IPS-18a (cell line): Measurements from ENCODE around the gene HSPA4.

Experiments used
- H3K27ac ChIP-seq: one replicate; pipeline ENCODE4 v1.5.1; 2013; ENCODE audit warnings: low read length
- H3K27me3 ChIP-seq: one replicate; pipeline ENCODE4 v1.6.1; 2013; ENCODE audit warnings: mild to moderate bottlenecking, low read length; ENCODE audit not compliant: control insufficient read depth, insufficient read depth
- H3K36me3 ChIP-seq: one replicate; pipeline ENCODE4 v1.6.1; 2013; ENCODE audit warnings: low read depth, low read length; ENCODE audit not compliant: control insufficient read depth
- H3K4me1 ChIP-seq: one replicate; pipeline ENCODE4 v1.6.1; 2013; ENCODE audit warnings: low read depth, low read length; ENCODE audit not compliant: control insufficient read depth
- H3K4me3 ChIP-seq: one replicate; pipeline ENCODE4 v1.5.1; 2013; ENCODE audit warnings: low read length
- H3K9ac ChIP-seq: one replicate; pipeline ENCODE4 v1.6.1; 2013; ENCODE audit warnings: mild to moderate bottlenecking, low read length, moderate library complexity
- H3K9me3 ChIP-seq: one replicate; pipeline ENCODE4 v1.6.1; 2013; ENCODE audit warnings: low read depth, low read length; ENCODE audit not compliant: control insufficient read depth

Gene HSPA4

DNA sequence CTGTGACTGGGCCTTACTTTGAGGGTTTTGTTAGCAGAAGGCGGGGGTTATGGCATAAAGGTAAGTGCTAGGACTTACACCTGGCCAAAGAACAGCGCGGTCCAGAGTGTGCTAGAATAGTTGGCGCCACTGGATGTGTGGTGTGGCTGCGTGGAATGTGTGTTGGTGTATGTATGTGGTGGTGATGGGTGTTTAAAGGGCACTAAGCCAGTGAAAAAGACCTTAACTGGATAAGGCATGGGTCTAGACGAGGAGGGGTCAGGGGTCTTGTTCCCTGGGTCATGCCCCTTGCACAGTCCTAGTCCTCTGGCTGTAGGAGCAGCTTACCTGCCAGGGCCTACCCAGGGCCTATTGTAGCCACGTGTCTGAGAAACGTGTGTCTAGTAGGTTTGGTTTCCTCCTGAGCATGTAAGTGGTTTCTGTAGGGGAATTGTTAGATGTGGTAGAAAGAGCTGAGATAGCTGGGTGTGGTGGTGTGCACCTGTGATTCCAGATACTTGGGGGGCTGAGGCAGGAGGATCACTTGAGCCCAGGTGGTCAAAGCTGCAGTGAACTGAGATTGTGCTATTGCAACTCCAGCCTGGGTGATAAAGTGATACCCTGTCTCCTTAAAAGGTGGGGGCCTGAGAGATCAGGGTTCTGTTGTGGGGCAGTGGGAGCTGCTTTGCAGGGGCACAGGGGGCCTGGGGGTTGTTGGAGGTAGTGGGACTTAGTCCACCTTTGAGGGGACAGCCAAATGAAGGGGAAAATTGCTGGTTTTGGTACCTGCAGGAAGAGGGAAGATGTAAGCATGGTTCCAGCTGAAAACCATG lies 55.2 kb downstream of the HSPA4 start:
- Histone ChIP-seq H3K27ac (no peak overlapping the region), H3K9ac (no peak overlapping the region), H3K27me3 (peaks cover 4% of the 10 kb centered on the region), H3K4me1 (no peaks in the 10 kb centered on the region), H3K9me3 (no peaks in the 10 kb centered on the region), H3K36me3 (peaks cover 35% of the 10 kb centered on the region), H3K4me3 (no peak overlapping the region)

GRCh38 chr5:133108481-133108921 lies 56.7 kb downstream of the HSPA4 start:
- H3K36me3 ChIP-seq: peaks cover 21% of the 10 kb centered on the region
- H3K4me1 ChIP-seq: no peaks in the 10 kb centered on the region
- H3K27ac ChIP-seq: no peak overlapping the region
- peaks cover 4% of the 10 kb centered on the region for H3K27me3 ChIP-seq
- H3K9ac ChIP-seq: no peak overlapping the region
- H3K4me3 ChIP-seq: no peak overlapping the region
- no peaks in the 10 kb centered on the region for H3K9me3 ChIP-seq

- Histone ChIP-seq H3K36me3 (peaks cover 7% of the 10 kb centered on the region), H3K9me3 (no peaks in the 10 kb centered on the region), H3K27me3 (peaks cover 4% of the 10 kb centered on the region), H3K4me1 (no peaks in the 10 kb centered on the region), H3K4me3 (no peak overlapping the region), H3K27ac (no peak overlapping the region), H3K9ac (no peak overlapping the region)
Measured at GRCh38 chr5:133109655-133110483, 58.1 kb downstream of the HSPA4 start.

- no peaks in the 10 kb centered on the region for H3K9me3 ChIP-seq
- no peak overlapping the region for H3K4me3 ChIP-seq
- no peak overlapping the region for H3K9ac ChIP-seq
- no peaks in the 10 kb centered on the region for H3K36me3 ChIP-seq
- peaks cover 4% of the 10 kb centered on the region for H3K27me3 ChIP-seq
- no peak overlapping the region for H3K27ac ChIP-seq
- no peaks in the 10 kb centered on the region for H3K4me1 ChIP-seq
Measured at GRCh38 chr5:133110709-133111108, 58.9 kb downstream of the HSPA4 start.

DNA sequence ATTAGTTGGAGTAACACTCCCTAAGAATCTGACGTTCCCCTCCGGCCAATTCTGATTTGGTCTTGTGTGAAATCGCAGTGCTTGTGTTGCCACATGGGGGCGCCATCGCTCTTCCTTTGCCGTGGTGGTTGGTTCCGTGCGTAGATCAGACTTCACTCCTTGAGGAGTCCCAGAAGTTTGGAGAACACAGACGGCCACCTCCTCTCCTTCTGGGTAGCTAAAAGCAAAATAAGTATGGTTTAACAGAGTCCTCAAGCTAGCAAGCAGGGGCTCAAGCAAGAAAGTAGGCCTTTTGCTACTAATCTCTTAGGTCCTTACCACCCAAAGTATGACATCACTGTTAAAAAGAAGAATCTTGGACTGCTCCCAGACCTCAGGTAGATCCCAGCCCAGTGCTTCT lies 59.5 kb downstream of the HSPA4 start:
- H3K36me3 ChIP-seq: no peaks in the 10 kb centered on the region
- H3K4me1 ChIP-seq: peaks cover 1% of the 10 kb centered on the region
- no peak overlapping the region for H3K27ac ChIP-seq
- no peaks in the 10 kb centered on the region for H3K9me3 ChIP-seq
- no peak overlapping the region for H3K4me3 ChIP-seq
- H3K9ac ChIP-seq: no peak overlapping the region
- H3K27me3 ChIP-seq: peaks cover 4% of the 10 kb centered on the region

DNA sequence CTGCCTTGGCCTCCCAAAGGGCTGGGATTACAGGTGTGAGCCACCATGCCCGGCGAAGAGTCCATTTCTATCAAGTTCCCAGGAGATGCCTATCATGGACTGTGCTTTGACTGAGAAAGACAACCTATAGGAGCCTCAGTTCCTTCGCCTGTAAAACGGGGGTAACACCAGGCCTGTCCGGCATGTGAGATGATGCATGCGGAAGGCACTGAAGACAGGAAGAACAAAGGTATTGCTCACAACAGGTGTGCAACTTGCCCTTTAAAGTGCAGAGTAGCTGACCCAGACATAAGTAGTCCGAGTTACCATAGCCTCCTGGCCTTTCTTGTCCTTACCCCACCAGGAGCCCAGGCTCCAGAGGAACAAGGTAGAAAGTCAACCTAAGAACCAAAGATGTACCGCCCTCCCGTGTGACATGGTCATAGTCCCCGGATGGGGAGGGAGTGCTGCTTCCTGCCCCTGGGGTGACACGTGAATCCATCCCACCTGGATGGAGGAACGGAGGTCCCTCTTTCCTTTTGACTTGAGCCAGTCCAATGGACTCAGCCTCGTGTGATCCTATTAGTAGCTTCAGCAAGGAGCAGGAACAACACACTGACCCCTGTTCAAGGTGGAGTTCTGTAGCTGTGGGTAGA lies 60.3 kb downstream of the HSPA4 start:
- Histone ChIP-seq H3K9ac (no peak overlapping the region), H3K4me3 (no peak overlapping the region), H3K27ac (no peak overlapping the region), H3K27me3 (peaks cover 4% of the 10 kb centered on the region), H3K36me3 (no peaks in the 10 kb centered on the region), H3K4me1 (peaks cover 7% of the 10 kb centered on the region), H3K9me3 (no peaks in the 10 kb centered on the region)

GRCh38 chr5:133113331-133114061 lies 61.7 kb downstream of the HSPA4 start:
- Histone ChIP-seq H3K4me3 (no peak overlapping the region), H3K27me3 (peaks cover 4% of the 10 kb centered on the region), H3K27ac (no peak overlapping the region), H3K4me1 (peaks cover 7% of the 10 kb centered on the region), H3K9me3 (no peaks in the 10 kb centered on the region), H3K36me3 (no peaks in the 10 kb centered on the region), H3K9ac (no peak overlapping the region)

DNA sequence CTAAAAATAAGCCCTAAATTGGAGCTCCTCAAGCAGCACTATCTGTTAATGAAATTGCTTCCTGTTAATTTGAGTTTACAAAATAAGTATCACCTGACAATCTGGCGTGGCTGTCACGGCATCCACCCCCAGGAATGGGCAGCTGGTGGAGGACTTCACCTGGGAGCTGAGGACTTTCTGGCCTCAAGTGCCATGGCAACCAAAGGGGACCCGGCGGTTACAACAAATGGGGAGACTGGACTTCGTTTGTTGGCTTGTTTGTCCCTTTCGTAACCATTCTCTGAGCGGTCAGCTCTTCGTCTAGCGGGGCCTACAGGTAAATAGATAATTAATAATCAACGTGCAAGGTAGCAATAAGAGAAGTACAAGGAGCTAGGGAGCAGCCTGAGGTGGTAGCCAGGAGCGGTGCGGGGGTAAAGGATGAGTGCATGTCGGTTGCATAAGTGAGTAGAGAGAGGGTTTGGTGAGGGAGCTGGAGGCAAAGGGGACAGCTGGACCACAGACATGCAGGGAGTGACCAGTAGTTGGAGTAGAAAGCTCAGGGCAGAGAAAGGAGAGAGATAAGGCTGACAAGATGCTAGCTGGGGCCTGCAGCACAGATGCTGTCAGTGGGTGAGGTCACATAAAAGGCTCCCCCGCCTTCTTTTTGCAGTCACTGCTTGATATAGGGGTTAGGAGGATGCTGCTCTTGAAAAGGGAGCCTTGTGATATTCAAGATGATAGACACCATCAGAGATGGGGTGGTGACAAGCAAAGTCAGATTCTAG lies 62.5 kb downstream of the HSPA4 start:
- Histone ChIP-seq H3K27ac (no peak overlapping the region), H3K36me3 (no peaks in the 10 kb centered on the region), H3K9ac (no peak overlapping the region), H3K9me3 (no peaks in the 10 kb centered on the region), H3K27me3 (peaks cover 4% of the 10 kb centered on the region), H3K4me1 (peaks cover 7% of the 10 kb centered on the region), H3K4me3 (no peak overlapping the region)

DNA sequence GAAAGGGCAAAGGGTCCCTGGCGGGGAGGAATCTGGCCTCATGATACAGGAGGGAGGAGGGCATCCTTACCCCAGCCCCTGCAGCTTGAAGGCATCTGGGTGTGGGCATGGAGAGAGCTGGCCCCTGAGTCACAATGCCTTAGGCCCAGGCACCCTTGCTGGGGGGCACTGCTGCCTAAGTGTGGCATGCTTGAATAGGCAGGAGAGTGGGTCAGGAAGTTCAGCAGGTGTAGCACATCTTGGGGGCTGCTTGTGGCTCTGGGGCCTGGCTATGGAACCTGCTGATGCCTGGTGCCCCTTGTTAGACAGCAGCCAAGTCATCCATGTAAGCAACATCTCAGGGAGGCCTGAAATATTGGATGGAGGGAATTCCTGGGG lies 63.1 kb downstream of the HSPA4 start:
- Histone ChIP-seq H3K4me3 (no peak overlapping the region), H3K36me3 (no peaks in the 10 kb centered on the region), H3K27ac (no peak overlapping the region), H3K4me1 (peaks cover 7% of the 10 kb centered on the region), H3K27me3 (peaks cover 4% of the 10 kb centered on the region), H3K9ac (no peak overlapping the region), H3K9me3 (no peaks in the 10 kb centered on the region)

GRCh38 chr5:133116601-133117000 lies 64.8 kb downstream of the HSPA4 start:
- no peaks in the 10 kb centered on the region for H3K27me3 ChIP-seq
- no peak overlapping the region for H3K9ac ChIP-seq
- no peak overlapping the region for H3K27ac ChIP-seq
- no peaks in the 10 kb centered on the region for H3K36me3 ChIP-seq
- no peak overlapping the region for H3K4me3 ChIP-seq
- peaks cover 7% of the 10 kb centered on the region for H3K4me1 ChIP-seq
- H3K9me3 ChIP-seq: no peaks in the 10 kb centered on the region
